Peyer's patch (tissue), 4 donors: ENCODE measurements around the gene PACS1. TPM values are rescaled to one million over a fixed set of nuclear protein-coding genes. Genes with fewer than 3 reads are reported as not detected.
A peak's percentile ranks its signal among the peaks of the same experiment; 100 is the strongest.

Source experiments
- DNase-seq, 3 donors: peaks; one replicate each; pipeline ENCODE4 v3.0.0-alpha.2; 2017 to 2019
- H3K27ac ChIP-seq, 4 donors: fragments of 200-600 bp; sonication (generic); one replicate each; pipeline ENCODE4 v1.5.1; 2016 to 2019
- H3K27me3 ChIP-seq, 2 donors: fragments of 200-600 bp; sonication (generic); one replicate each; pipeline ENCODE4 v1.5.1; 2019
- H3K36me3 ChIP-seq, 3 donors: fragments of 200-600 bp; sonication (generic); one replicate each; pipeline ENCODE4 v1.5.1; 2016 to 2019
- H3K4me1 ChIP-seq, 4 donors: fragments of 200-600 bp; sonication (generic); one replicate each; pipeline ENCODE4 v1.5.1; 2016 to 2019
- H3K4me3 ChIP-seq, 4 donors: fragments of 200-600 bp; sonication (generic); 1 replicate in 3 of 4; 2 replicates in 1 of 4; pipeline ENCODE4 v1.5.1; 2016 to 2019; ENCODE audit warnings: mild to moderate bottlenecking in 1 of 4
- H3K9me3 ChIP-seq, 4 donors: fragments of 200-600 bp; sonication (generic); one replicate each; pipeline ENCODE4 v1.5.1; 2016 to 2019; ENCODE audit warnings: mild to moderate bottlenecking in 1 of 4
- CTCF ChIP-seq, 6 experiments: fragments of 450-650 bp in 4 of 6; fragments of 200-600 bp in 2 of 6; sonication (generic) in 1 of 6; IDR thresholded peaks; one replicate each; pipeline ENCODE4 v1.5.1; 2017 to 2019; ENCODE audit warnings: antibody characterized with exemption in 6 of 6, mild to moderate bottlenecking in 3 of 6, moderate library complexity in 1 of 6
- POLR2A ChIP-seq, 2 donors: fragments of 450-650 bp; IDR thresholded peaks; one replicate each; pipeline ENCODE4 v1.5.1; 2017; ENCODE audit warnings: antibody characterized with exemption in 2 of 2, mild to moderate bottlenecking in 2 of 2, moderate library complexity in 2 of 2
- total RNA-seq, 4 donors: library from RNA; depleted of rRNA; stranded (reverse); fragments of >200 nt; gene quantifications; one replicate each; pipeline ENCODE4 v1.1.0, GENCODE V29; 2016

Gene PACS1
- total RNA-seq, 4 donors from 2014 or later = 10.3 to 52.0 (median 22.3) TPM

GRCh38 chr11:66221012-66221411 is 150.9 kb downstream of the PACS1 start:
- no peak for TF ChIP-seq CTCF (IDR thresholded peaks at IDR 0.05)
- no peak for TF ChIP-seq POLR2A (IDR thresholded peaks at IDR 0.05)

DNA sequence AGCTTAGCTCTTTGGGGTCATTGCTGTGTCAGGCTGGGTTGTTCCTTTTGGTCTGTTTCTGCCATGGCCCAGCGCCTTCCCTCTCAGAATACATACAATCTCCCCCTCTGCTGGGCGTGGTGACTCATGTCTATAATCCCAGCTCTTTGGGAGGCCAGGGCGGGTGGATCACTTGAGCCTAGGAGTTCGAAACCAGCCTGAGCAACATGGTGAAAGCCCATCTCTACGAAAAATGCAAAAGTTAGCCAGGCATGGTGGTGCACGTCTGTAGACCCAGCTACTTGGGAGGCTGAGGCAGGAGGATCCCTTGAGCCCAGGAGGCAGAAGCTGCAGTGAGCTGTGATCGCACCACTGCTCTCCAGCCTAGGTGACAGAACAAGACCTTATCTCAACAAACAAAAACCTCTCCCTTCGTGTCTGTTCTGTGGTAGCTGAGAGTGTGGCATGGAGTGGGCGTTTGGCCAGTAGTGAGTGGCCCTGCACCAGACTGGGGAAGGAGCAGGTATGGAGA is 151.7 kb downstream of the PACS1 start:
- TF ChIP-seq POLR2A (IDR thresholded peaks at IDR 0.05) (no peak), CTCF (IDR thresholded peaks at IDR 0.05) (no peak)
- Histone ChIP-seq H3K9me3 (no peaks in the 10 kb centered on the region), H3K27ac (peak overlapping the region in 1 of 4 donors; percentile 66), H3K36me3 (peaks cover 0 to 30% (median 0%) of the 10 kb centered on the region in 3 donors), H3K27me3 (no peaks in the 10 kb centered on the region), H3K4me3 (no peak overlapping the region), H3K4me1 (peaks cover 0 to 6% (median 0%) of the 10 kb centered on the region in 4 donors)
- DNase-seq = peak in 2 of 3 donors; percentile 41 to 42

More at GRCh38 chr11:66221012-66221411, 150.9 kb downstream of the PACS1 start:
- Histone ChIP-seq H3K36me3 (peaks cover 0 to 37% (median 0%) of the 10 kb centered on the region in 3 donors), H3K9me3 (no peaks in the 10 kb centered on the region), H3K27ac (no peak overlapping the region), H3K4me3 (no peak overlapping the region), H3K4me1 (peaks cover 0 to 6% (median 0%) of the 10 kb centered on the region in 4 donors), H3K27me3 (no peaks in the 10 kb centered on the region)
- DNase-seq = peak in 1 of 3 donors; percentile 33

GRCh38 chr11:66222358-66223149 is 152.5 kb downstream of the PACS1 start:
- Histone ChIP-seq H3K4me1 (peaks cover 0 to 6% (median 0%) of the 10 kb centered on the region in 4 donors), H3K4me3 (no peak overlapping the region), H3K27me3 (no peaks in the 10 kb centered on the region), H3K27ac (peak overlapping the region in 2 of 4 donors; percentile 14 to 66), H3K36me3 (peaks cover 0 to 22% (median 0%) of the 10 kb centered on the region in 3 donors), H3K9me3 (no peaks in the 10 kb centered on the region)
- DNase-seq = peak; percentile 88 to 96 (median 91)
- TF ChIP-seq CTCF (IDR thresholded peaks at IDR 0.05) = peak; percentile 99 to 100 (median 100)
- no peak for TF ChIP-seq POLR2A (IDR thresholded peaks at IDR 0.05)

GRCh38 chr11:66224226-66224855 is 154.3 kb downstream of the PACS1 start:
- TF ChIP-seq POLR2A (IDR thresholded peaks at IDR 0.05) = no peak
- no peak for TF ChIP-seq CTCF (IDR thresholded peaks at IDR 0.05)
- no peak overlapping the region for H3K27ac ChIP-seq
- no peaks in the 10 kb centered on the region for H3K27me3 ChIP-seq
- H3K4me1 ChIP-seq = peaks cover 0 to 6% (median 0%) of the 10 kb centered on the region in 4 donors
- no peak overlapping the region for H3K4me3 ChIP-seq
- DNase-seq = no peak
- H3K9me3 ChIP-seq = no peaks in the 10 kb centered on the region
- peaks cover 0 to 13% (median 0%) of the 10 kb centered on the region in 3 donors for H3K36me3 ChIP-seq

GRCh38 chr11:66225066-66225465 is 155.0 kb downstream of the PACS1 start:
- peaks cover 0 to 6% (median 0%) of the 10 kb centered on the region in 3 donors for H3K36me3 ChIP-seq
- peaks cover 0 to 6% (median 0%) of the 10 kb centered on the region in 4 donors for H3K4me1 ChIP-seq
- H3K4me3 ChIP-seq = no peak overlapping the region
- TF ChIP-seq CTCF (IDR thresholded peaks at IDR 0.05) = no peak
- no peak for TF ChIP-seq POLR2A (IDR thresholded peaks at IDR 0.05)
- no peak for DNase-seq
- no peaks in the 10 kb centered on the region for H3K9me3 ChIP-seq
- no peak overlapping the region for H3K27ac ChIP-seq
- H3K27me3 ChIP-seq = no peaks in the 10 kb centered on the region
